ENCODE results near the gene YTHDF1.
"Not testable (repeated sequence)": the region's sequence is repeated elsewhere in the genome, so short reads cannot be mapped to it uniquely, and the experiment has no call there.

GRCh38 chr20:63157431-63157830, 58.5 kb downstream of the YTHDF1 start:
- not testable (repeated sequence) for TF ChIP-seq ZNF565 (CRISPR knock-in tag; conservative IDR thresholded peaks at IDR 0.05; ENCODE audit: low read depth); CSDC2 (CRISPR knock-in tag; IDR thresholded peaks at IDR 0.05); ZFP30 (CRISPR knock-in tag; IDR thresholded peaks at IDR 0.05); TCF4 (CRISPR knock-in tag; IDR thresholded peaks at IDR 0.05; ENCODE audit: borderline replicate concordance); RARB (CRISPR knock-in tag; IDR thresholded peaks at IDR 0.05); GLIS3 (CRISPR knock-in tag; IDR thresholded peaks at IDR 0.05); POU6F1 (CRISPR knock-in tag; IDR thresholded peaks at IDR 0.05; ENCODE audit: borderline replicate concordance, low read depth); CREB5 (CRISPR knock-in tag; IDR thresholded peaks at IDR 0.05; ENCODE audit: low read depth); ZC3H10 (CRISPR knock-in tag; IDR thresholded peaks at IDR 0.05); ARNTL (CRISPR knock-in tag; IDR thresholded peaks at IDR 0.05; ENCODE audit: borderline replicate concordance, low read depth); PPARA (CRISPR knock-in tag; IDR thresholded peaks at IDR 0.05; ENCODE audit: borderline replicate concordance); ZFP3 (CRISPR knock-in tag; IDR thresholded peaks at IDR 0.05)
- TF ChIP-seq, protein P1, sequence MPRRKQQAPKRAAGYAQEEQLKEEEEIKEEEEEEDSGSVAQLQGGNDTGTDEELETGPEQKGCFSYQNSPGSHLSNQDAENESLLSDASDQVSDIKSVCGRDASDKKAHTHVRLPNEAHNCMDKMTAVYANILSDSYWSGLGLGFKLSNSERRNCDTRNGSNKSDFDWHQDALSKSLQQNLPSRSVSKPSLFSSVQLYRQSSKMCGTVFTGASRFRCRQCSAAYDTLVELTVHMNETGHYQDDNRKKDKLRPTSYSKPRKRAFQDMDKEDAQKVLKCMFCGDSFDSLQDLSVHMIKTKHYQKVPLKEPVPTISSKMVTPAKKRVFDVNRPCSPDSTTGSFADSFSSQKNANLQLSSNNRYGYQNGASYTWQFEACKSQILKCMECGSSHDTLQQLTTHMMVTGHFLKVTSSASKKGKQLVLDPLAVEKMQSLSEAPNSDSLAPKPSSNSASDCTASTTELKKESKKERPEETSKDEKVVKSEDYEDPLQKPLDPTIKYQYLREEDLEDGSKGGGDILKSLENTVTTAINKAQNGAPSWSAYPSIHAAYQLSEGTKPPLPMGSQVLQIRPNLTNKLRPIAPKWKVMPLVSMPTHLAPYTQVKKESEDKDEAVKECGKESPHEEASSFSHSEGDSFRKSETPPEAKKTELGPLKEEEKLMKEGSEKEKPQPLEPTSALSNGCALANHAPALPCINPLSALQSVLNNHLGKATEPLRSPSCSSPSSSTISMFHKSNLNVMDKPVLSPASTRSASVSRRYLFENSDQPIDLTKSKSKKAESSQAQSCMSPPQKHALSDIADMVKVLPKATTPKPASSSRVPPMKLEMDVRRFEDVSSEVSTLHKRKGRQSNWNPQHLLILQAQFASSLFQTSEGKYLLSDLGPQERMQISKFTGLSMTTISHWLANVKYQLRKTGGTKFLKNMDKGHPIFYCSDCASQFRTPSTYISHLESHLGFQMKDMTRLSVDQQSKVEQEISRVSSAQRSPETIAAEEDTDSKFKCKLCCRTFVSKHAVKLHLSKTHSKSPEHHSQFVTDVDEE (CRISPR knock-in tag; IDR thresholded peaks at IDR 0.05) = not testable (repeated sequence)
- TF ChIP-seq, protein P2, sequence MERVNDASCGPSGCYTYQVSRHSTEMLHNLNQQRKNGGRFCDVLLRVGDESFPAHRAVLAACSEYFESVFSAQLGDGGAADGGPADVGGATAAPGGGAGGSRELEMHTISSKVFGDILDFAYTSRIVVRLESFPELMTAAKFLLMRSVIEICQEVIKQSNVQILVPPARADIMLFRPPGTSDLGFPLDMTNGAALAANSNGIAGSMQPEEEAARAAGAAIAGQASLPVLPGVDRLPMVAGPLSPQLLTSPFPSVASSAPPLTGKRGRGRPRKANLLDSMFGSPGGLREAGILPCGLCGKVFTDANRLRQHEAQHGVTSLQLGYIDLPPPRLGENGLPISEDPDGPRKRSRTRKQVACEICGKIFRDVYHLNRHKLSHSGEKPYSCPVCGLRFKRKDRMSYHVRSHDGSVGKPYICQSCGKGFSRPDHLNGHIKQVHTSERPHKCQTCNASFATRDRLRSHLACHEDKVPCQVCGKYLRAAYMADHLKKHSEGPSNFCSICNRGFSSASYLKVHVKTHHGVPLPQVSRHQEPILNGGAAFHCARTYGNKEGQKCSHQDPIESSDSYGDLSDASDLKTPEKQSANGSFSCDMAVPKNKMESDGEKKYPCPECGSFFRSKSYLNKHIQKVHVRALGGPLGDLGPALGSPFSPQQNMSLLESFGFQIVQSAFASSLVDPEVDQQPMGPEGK (CRISPR knock-in tag; IDR thresholded peaks at IDR 0.05; ENCODE audit: borderline replicate concordance) = not testable (repeated sequence)
